Measurements from ENCODE around the gene AEBP2.
"Not testable (repeated sequence)": the region's sequence is repeated elsewhere in the genome, so short reads cannot be mapped to it uniquely, and the experiment has no call there.

AEBP2 gene

DNA sequence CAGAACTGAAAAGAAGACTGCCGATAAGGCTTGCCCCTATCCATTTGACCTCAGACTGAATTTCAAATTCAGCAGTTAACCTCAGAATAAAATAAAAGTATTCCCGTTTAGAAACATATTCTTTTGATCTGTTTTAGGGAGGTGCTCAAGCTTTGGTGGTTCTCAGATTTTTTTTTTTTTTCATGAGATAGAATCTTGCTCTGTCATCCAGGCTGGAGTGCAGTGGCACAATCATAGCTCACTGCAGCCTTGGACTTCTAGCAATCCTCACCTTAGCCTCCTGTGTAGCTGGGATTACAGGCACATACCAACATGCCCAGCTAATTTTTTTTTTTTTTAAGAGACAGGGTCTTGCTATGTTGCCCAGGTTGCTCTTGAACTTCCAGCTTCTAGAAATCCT, 15.5 kb downstream of the AEBP2 start:
- no peak for DNase-seq (ENCODE audit: low spot score)

DNA sequence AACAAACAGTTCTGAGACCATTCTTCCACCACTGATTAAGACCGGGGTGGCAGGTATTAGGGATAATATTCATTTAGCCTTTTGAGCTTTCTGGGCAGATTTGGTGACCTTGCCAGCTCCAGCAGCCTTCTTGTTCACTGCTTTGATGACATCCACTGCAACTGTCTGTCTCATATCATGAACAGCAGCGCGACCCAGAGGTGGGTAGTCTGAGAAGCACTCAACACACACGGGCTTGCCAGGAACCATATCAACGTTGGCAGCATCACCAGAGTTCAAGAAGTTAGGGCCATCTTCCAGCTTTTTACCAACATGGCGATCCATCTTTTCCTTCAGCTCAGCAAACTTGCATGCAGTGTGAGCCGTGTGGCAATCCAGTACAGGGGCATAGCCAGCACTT, 16.9 kb downstream of the AEBP2 start:
- DNase-seq (ENCODE audit: low spot score) = no peak

DNA sequence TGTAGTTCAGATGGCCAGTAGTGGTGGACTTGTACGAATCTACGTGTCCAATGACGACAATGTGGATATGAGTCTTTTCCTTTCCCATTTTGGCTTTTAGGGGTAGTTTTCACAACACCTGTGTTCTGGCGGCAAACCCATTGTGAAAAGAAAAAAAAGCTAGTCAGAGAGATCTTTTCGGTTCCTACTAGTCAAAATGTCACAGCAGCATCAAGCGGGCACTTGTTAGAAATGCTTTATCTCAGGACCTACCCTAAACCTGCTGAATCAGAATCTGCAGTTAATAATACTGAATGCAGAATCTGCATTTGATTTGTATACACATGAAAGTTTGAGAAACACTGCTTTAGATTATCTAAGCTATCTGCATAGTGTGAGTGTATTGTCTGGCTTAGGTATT, 18.3 kb downstream of the AEBP2 start:
- DNase-seq (ENCODE audit: low spot score) = no peak

DNA sequence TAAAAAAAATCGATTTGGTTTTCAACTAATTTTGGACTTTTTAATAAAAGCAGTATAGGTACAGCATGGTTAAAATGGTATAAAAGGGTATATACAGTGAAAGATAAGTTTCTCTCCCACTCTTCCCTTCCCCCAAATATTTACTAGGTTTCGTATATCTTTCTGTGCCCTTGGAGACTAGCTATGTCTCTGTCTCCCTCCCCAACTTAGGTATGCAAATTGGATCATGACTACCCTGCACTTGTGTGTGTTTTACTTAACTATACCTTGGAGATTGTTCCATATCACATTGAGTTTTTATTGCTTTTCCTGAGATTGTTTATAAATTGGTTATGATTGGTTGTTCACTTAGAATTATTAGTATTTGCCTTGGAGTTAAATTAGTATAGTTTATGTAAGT, 19.4 kb downstream of the AEBP2 start:
- DNase-seq (ENCODE audit: low spot score) = no peak

DNA sequence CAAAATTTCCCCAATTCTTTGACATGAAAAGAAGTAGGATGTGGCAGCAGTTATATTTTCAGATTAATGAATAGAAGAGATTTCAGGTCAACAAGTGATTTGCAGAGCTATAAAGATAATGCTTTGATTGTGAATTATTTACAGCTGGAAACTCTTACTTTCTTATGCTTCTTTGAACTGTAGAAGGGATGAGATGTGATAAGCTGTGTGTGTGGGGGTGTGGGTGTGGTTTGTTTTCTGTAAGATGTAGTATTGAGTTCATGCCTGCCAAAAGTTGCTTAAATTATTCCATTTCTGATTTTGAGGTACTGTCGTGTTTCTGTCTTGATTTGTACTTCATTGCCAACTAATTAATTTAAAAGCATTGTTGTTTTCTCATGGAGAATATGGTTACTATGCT, 22.7 kb downstream of the AEBP2 start:
- no peak for DNase-seq (ENCODE audit: low spot score)

DNA sequence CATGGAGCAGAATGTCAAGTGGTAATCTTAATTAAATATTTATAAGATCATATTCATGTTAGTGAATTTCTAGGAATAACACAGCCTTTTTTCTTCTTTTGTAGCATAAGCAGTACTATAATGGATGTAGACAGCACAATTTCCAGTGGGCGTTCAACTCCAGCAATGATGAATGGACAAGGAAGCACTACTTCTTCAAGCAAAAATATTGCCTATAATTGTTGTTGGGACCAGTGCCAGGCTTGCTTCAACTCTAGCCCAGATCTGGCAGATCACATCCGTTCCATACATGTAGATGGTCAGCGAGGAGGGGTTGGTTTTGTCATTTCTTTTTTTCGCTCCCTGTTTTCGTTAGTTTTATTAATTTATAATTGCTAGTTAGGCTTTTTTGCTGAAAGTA, 23.1 kb downstream of the AEBP2 start:
- no peak for DNase-seq (ENCODE audit: low spot score)

DNA sequence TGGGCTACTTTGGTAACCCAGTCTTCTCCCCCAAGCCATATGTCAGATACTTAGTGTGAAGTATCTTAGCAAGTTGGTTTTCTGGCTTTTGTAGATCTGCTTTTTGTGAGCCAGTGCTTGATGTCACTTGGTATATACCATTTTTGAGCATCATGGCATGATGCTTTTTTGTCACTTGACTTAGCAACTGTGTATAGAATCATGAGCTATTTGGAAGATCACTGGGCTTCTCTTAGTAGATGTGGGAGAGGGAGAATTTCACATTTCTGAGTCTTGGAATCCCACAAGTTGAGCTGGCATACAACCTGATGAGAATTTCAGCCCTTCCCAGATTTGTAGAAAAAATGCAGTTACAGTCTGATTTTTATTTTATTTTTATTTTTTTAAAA, 24.9 kb downstream of the AEBP2 start:
- no peak for DNase-seq (ENCODE audit: low spot score)

DNA sequence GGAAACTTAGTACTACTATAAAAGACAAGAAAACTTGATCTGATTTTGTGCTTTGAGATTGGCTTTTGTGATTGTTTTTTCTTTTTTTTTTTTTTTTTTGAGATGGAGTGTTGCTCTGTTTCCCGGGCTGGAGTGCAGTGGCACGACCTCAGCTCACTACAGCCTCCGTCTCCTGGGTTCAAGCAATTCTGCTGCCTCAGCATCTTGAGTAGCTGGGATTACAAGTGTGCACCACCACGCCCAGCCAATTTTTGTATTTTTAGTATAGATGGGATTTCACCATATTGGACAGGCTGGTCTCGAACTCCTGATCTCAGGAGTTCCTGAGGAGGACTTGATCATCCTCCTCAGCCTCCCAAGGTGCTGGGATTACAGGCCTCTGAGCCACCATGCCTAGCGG, 26.4 kb downstream of the AEBP2 start:
- no peak for DNase-seq (ENCODE audit: low spot score)

DNA sequence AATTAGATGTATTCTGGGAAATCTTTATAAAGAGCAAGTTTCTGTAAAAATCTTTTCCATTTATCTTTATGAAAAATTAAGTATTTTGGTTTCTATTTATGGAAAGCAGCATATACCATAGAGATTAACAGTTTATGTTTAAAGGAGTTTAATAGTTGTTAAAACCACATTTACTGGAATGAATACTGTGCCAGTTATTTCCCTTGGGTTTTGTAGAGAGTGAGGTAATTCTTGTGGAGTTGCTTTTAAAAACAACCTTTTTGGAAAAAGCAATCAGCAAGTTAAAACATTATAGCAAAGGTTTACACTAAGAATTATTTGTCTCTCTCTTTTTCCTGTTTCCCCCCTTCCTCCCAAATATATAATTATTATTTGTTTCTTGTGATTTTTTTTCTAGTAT, 34.9 kb downstream of the AEBP2 start:
- DNase-seq (ENCODE audit: low spot score) = no peak

DNA sequence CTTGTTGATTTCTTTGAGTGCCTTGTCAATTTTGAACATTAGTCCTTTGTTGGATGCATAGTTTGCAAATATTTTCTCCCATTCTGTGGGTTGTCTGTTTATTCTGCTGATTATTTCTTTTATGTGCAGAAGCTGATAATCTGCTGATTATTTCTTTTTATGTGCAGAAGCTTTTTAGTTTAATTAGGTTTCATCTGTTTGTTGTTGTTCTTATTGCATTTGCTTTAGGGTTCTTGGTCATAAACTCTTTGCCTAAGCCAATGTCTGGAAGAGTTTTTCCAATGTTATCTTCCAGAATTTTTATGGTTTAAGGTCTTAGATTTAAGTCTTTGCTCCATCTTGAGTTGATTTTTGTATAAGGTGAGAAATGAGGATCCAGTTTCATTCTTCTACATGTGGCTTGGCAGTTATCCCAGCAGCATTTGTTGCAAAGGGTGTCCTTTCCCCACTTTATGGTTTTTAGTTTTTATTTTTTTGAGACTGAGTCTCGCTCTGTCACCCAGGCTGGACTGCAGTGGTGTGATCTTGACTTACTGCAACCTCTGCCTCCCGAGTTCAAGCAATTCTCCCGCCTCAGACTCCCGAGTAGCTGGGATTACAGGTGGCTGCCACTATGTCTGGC, 36.7 kb downstream of the AEBP2 start:
- not testable (repeated sequence) for DNase-seq (ENCODE audit: low spot score)

DNA sequence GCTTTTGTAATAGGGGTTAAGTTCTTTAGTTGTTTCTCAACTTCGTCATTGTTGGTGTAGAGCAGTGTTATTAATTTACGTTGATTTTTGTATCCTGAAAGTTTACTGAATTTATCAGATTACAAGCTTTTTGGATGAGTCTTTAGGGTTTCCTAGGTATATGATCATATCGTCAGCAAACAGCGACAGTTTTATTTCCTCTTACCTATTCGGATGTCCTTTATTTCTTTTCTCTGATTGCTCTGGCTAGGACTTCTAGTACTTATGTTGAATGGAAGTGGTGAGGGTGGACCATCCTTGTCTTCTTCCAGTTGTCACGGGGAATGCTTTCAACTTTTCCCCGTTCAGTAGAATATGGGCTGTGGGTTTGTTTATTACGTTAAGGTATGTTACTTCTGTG, 37.8 kb downstream of the AEBP2 start:
- no peak for DNase-seq (ENCODE audit: low spot score)

DNA sequence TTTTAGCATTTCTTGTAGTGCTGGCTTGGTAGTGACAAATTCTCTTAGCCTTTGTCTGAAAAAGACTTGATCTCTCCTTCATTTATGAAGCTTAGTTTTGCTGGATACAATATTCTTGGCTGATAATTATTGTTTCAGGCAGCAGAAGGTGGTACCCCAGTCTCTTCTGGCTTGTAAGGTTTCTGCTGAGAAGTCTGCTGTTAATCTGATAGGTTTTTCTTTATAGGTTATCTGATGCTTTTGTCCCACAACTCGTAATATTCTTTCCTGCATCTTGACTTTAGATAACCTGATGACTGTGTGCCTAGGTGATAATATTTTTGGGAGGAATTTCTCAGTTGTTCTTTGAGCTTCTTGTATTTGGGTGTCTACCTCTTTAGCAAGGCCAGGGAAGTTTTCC, 41.2 kb downstream of the AEBP2 start:
- DNase-seq (ENCODE audit: low spot score) = no peak

DNA sequence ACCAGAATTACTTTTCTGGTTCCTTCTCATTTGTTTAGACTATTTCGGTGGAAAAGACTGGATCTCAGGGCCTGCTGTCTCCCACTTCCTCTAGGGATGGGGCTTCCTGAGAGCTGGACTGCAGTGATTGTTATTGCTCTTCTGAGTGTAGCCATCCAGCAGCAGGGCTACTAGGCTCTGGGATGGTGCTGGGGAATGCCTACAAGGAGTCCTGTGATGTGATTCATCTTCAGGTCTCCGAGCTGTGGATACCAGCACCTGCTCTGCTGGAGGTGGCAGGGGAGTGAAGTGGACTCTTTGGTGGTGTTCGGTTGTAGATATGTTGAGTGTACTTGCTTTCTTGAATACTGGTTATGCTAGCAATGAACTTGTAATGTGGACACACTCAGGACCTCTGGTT, 42.7 kb downstream of the AEBP2 start:
- no peak for DNase-seq (ENCODE audit: low spot score)

DNA sequence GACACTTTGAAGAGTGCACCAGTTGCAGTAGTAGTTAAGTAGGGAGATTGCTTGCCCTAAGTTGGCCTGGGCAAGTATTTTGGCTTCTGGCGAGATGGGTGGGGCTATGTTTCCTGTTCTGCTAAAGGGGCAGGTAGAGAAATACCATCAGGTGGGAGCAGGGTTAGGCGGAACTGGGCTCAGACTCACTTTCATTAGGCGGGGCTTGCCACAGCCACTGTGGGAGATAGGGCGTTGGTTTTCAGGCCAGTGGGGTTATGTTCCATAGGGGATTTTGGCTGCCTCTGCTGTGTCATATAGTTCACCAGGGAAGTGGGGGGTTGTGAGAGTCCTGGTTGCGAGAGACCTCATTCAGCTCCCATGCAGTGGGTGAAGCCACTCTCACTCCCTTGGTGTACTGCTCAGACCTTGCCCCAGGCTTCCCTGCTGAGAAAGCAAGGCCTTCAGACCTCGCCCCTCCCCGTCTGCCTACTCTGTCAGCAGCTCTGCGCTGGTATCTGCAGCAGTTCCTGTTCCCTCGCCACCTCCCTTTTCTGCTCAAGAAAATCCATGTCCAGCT, 43.3 kb downstream of the AEBP2 start:
- DNase-seq (ENCODE audit: low spot score) = no peak

DNA sequence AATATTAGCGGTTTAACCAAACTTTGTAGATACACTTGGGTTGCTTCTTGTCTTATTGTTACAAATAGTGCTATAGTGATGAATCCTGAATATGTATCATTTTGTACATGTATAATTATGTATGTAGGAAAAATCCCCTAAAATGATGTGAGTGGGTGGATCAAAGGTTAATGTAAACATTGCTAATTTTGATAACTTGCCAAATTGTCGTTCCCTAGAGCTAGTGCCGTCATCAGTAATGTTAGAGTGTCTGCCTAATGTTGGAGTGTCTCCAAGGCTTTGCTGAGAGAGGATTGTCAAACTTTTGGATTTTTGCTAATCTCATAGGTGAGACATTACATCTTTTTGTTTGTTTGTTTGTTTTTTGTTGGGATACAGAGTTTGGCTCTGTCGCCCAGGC, 44.4 kb downstream of the AEBP2 start:
- no peak for DNase-seq (ENCODE audit: low spot score)

DNA sequence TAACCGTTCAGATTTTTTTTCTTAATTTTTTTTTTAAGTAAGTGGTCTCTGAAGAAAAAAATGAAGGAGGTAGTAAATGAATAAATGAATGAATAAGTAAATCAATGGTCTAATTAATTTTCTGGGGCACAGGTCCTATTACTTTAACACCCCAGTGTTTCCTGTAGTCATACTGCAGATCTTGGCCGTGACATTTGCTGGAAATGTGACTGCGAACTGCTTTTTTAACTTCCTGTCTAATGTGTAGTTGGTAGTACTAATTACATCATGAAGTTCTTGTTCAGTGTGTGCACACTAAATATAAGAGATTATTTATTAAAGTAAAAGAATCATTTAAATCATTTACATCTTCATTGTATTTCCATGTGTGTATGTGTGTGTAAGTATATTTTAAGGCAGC, 45.4 kb downstream of the AEBP2 start:
- no peak for DNase-seq (ENCODE audit: low spot score)

DNA sequence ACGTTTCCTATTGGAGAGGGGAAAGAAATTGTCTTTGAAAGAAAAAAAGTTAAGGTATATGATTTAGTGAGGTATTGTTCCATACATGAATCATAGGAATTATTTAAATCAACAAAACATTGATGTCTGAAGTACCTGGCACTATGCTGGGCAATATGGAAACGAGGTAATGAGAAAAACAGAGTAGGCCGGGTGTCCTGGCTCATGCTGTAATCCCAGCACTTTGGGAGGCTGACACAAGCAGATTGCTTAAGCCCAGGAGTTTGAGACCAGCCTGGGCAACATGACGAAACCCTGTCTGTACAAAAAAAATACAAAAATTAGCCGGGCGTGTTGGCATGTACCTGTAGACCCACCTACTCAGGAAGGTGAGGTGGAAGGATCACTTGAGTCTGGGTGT, 45.9 kb downstream of the AEBP2 start:
- DNase-seq (ENCODE audit: low spot score) = no peak

DNA sequence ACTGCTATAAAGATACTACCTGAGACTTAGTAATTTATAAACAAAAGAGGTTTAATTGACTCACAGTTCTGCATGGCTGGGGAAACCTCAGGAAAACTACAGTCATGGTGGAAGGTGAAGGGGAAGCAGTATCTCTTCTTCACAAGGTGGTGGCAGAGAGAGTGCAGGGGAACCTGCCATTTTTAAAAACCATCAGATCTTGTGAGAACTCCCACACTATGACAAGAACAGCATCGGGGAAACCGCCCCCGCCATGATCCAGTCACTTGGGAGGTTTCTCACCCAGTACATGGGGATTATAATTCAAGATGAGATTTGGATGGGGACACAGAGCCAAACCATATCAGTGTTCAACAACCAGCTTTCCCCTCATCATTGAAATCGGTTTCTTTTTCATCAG, 49.9 kb downstream of the AEBP2 start:
- DNase-seq (ENCODE audit: low spot score) = no peak

DNA sequence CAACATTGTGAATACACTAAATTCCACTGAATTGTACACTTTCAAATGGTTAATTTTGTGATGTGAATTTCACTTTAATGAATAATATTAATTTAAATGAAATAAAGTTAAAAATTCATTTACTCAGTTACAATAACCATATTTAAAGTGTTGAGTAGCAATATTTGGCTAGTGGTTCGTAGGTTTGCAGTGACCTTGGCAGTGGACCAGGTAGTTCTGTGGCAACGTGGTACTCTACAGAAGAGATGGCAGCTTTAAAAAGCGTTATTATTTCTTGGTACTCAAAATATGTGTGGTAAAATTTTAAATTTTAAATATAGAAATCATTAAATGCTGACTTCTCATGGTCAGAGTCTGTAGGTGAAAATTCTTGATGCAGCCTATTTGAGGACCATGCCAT, 51.6 kb downstream of the AEBP2 start:
- no peak for DNase-seq (ENCODE audit: low spot score)

DNA sequence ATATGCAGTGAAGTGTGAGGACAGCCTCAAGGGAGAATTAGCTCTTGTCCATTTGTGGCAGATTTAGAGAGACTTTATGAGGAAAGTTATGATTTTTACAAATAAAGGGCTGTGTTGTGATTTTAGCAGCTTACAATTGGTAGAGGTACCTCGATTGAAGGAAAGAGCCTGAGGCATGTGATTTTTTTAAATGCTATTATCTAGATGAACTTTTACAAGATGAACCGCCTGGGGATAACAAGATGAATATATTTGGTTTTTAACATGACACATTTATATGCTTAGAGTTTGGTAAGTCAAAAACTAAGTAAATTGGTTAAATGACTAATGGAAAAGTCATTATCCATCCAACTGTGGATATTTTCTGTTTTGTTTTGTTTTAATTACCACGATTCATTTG, 52.6 kb downstream of the AEBP2 start:
- no peak for DNase-seq (ENCODE audit: low spot score)

DNA sequence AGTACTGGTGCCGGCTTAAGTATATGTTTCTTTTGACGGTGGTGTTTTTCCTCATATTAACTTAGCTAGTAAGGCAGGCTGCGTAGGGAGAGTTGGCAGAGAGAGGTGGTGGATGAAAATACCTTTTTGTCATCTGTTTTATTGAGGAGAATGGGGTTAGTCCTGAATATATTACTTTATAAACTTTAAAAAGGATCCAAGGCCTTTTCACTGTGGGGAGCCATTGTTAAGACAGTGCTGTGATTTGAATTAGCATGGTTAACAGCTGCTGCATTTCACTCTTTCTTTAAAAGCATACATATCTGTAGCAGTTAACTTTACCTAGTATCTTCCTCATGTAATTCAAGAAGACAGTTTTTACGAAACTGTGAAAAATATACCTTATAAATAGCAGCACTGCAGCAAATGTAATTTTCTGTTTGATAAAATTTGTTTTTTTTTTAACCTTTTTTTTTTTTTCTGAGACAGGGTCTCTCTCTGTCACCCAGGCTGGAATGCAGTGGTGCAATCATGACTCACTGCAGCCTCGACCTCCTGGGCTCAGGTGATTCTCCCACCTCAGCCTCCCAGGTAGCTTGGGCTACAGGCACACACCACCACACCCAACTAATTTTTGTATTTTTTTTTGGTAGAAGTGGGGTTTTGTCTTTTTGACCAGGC, 57.1 kb downstream of the AEBP2 start:
- DNase-seq (ENCODE audit: low spot score) = no peak

DNA sequence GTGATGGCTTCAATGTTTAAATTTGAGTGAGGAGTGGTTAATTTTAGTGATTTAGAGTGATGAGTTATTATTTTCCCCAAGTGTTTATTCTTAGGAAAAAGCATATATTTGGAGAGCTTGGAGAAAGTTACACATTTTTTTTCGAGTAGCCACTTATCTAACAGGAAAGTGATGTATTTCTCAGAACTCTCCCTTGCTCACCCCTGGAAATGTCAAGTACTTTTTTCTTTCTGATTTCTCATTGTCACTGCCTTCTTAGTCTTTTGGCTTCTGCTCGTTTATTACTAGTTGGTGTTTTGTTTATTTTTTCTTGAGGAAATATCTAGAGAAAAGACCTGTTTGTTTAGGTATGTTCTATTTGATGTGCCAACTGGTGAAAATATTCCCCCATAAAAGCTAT, 58.8 kb downstream of the AEBP2 start:
- no peak for DNase-seq (ENCODE audit: low spot score)

DNA sequence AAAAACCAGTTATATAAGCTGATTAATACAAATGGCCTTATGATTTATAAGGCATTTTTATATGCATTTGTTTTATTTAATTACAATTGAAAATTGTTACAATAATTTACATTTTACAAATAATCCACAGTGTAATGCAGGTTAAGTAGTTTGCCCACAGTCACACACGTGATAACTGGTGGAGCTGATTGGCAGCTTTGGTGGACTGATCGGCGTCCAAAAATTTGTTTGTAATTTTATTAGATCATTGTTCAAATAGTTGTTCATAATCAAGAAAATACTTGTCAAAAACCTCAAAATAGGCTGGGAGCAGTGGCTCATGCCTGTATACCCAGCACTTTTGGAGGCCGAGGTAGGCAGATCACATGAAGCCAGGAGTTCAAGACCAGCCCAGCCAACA, 59.7 kb downstream of the AEBP2 start:
- no peak for DNase-seq (ENCODE audit: low spot score)

DNA sequence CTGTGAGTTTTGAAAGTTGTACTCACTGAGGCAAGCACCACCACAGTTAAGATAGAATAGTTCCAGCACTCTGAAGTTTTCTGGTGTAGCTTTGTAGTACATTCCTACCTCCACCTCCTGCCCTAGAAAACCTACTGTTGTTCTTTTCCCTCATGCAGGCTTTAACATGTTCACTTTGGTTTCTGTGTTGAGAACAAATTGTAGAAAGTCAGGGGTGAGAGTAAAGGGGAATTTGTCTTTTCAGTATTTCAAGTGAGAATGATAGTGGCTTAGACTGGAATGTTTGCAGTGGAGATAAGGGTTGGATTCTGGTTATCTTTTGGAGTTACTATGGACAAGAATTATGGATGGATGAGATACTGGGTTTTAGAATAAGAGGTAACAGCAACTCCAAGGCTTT, 67.2 kb downstream of the AEBP2 start:
- no peak for DNase-seq (ENCODE audit: low spot score)

All from LoVo (cell line).